WTC11 (cell line): ENCODE measurements around the gene LCE6A. TPM values are rescaled to one million over a fixed set of nuclear protein-coding genes. Genes with fewer than 3 reads are reported as not detected.

Source experiments
- ATAC-seq: fragments of 200-7000 bp; cut with Tn5 transposase; 2 replicates; pipeline ENCODE4 v1.10.0; 2021; ENCODE audit warnings: mild to moderate bottlenecking, moderate library complexity
- CTCF ChIA-PET: fragments of 300-600 bp; sonication (Branson Sonifier 250); formaldehyde crosslinking; loops from one replicate; lab custom pipeline; 2021; ENCODE audit warnings: antibody characterized with exemption; lab: Charles Lee
- POLR2A ChIA-PET: fragments of 350-600 bp; sonication (Branson Sonifier 250); formaldehyde crosslinking; loops from one replicate; lab custom pipeline; 2021; ENCODE audit warnings: antibody characterized with exemption; lab: Charles Lee
- DNase-seq: peaks from one replicate; pipeline ENCODE4 v3.0.0; 2021; ENCODE audit warnings: low spot score
- H3K27ac Mint-ChIP-seq: 2 replicates; pipeline ENCODE4 v1.8.0; 2021; ENCODE audit warnings: mixed read lengths
- H3K27me3 Mint-ChIP-seq: 2 replicates; pipeline ENCODE4 v1.8.0; 2021; ENCODE audit warnings: low read depth, mild to moderate bottlenecking, moderate library complexity, mixed read lengths
- H3K36me3 Mint-ChIP-seq: 2 replicates; pipeline ENCODE4 v1.8.0; 2021; ENCODE audit warnings: mixed read lengths
- H3K4me1 Mint-ChIP-seq: 2 replicates; pipeline ENCODE4 v1.8.0; 2022; ENCODE audit warnings: mixed read lengths
- H3K4me3 Mint-ChIP-seq: 2 replicates; pipeline ENCODE4 v1.8.0; 2021; ENCODE audit warnings: mild to moderate bottlenecking, moderate library complexity, mixed read lengths
- H3K9me3 Mint-ChIP-seq: 2 replicates; pipeline ENCODE4 v1.8.0; 2021; ENCODE audit warnings: mixed read lengths
- CREM ChIP-seq: sonication (generic); formaldehyde crosslinking; IDR thresholded peaks from 2 replicates; pipeline ENCODE4 v1.8.1; 2022; ENCODE audit warnings: mild to moderate bottlenecking, missing genetic modification reagents, moderate library complexity
- ELF4 ChIP-seq: sonication (generic); formaldehyde crosslinking; IDR thresholded peaks from 2 replicates; pipeline ENCODE4 v1.8.1; 2022; ENCODE audit warnings: low read depth, mild to moderate bottlenecking, moderate library complexity, missing genetic modification reagents
- FOXJ3 ChIP-seq: sonication (generic); formaldehyde crosslinking; IDR thresholded peaks from 2 replicates; pipeline ENCODE4 v1.9.0; 2021; ENCODE audit warnings: missing genetic modification reagents, mild to moderate bottlenecking, borderline replicate concordance
- FOXP1 ChIP-seq: sonication (generic); formaldehyde crosslinking; IDR thresholded peaks from 2 replicates; pipeline ENCODE4 v1.8.0; 2022; ENCODE audit warnings: missing genetic modification reagents, mild to moderate bottlenecking, moderate library complexity, borderline replicate concordance
- GRHL2 ChIP-seq: fragments of 250-450 bp; sonication (Bioruptor Pico); IDR thresholded peaks from 2 replicates; pipeline ENCODE4 v1.8.0; 2022; ENCODE audit warnings: mild to moderate bottlenecking, moderate library complexity; ENCODE audit not compliant: insufficient replicate concordance, severe bottlenecking
- HMGA2 ChIP-seq: fragments of 250-450 bp; sonication (Bioruptor Pico); IDR thresholded peaks from 2 replicates; pipeline ENCODE4 v1.4.0; 2021; ENCODE audit warnings: mild to moderate bottlenecking, moderate library complexity
- MYBL2 ChIP-seq: sonication (generic); formaldehyde crosslinking; IDR thresholded peaks from 2 replicates; pipeline ENCODE4 v1.8.1; 2023; ENCODE audit warnings: mild to moderate bottlenecking, moderate library complexity, missing genetic modification reagents
- SMAD4 ChIP-seq: sonication (generic); formaldehyde crosslinking; IDR thresholded peaks from 2 replicates; pipeline ENCODE4 v1.8.0; 2022; ENCODE audit warnings: mild to moderate bottlenecking, missing genetic modification reagents
- SOX15 ChIP-seq: fragments of 250-450 bp; sonication (Bioruptor Pico); IDR thresholded peaks from 2 replicates; pipeline ENCODE4 v1.9.0; 2021; ENCODE audit warnings: mild to moderate bottlenecking
- TEAD1 ChIP-seq: sonication (generic); formaldehyde crosslinking; IDR thresholded peaks from 2 replicates; pipeline ENCODE4 v1.8.0; 2022; ENCODE audit warnings: mild to moderate bottlenecking, missing genetic modification reagents
- ZNF121 ChIP-seq: sonication (generic); formaldehyde crosslinking; IDR thresholded peaks from 2 replicates; pipeline ENCODE4 v1.8.0; 2023; ENCODE audit warnings: missing genetic modification reagents
- ZNF263 ChIP-seq: sonication (generic); formaldehyde crosslinking; IDR thresholded peaks from 2 replicates; pipeline ENCODE4 v1.8.1; 2022; ENCODE audit warnings: low read depth, mild to moderate bottlenecking, moderate library complexity, missing genetic modification reagents
- ZNF317 ChIP-seq: sonication (generic); formaldehyde crosslinking; IDR thresholded peaks from 2 replicates; pipeline ENCODE4 v1.8.1; 2023; ENCODE audit warnings: low read depth, mild to moderate bottlenecking, moderate library complexity, missing genetic modification reagents, borderline replicate concordance
- ZNF416 ChIP-seq: fragments of 250-450 bp; sonication (Bioruptor Pico); IDR thresholded peaks from 2 replicates; pipeline ENCODE4 v1.9.0; 2021; ENCODE audit warnings: mild to moderate bottlenecking, inconsistent platforms
- ZNF423 ChIP-seq: fragments of 250-450 bp; sonication (Bioruptor Pico); IDR thresholded peaks from 2 replicates; pipeline ENCODE4 v2.1.2; 2022; ENCODE audit warnings: mild to moderate bottlenecking, moderate library complexity
- total RNA-seq: library from RNA; stranded (reverse); gene quantifications from 3 replicates; pipeline ENCODE4 v1.2.3, GENCODE V29; 2021
- TF ChIP-seq, protein P1 (sequence below): sonication (generic); formaldehyde crosslinking; IDR thresholded peaks from 2 replicates; pipeline ENCODE4 v1.8.1; 2023; ENCODE audit warnings: mild to moderate bottlenecking, moderate library complexity, missing genetic modification reagents
- TF ChIP-seq, protein P2 (sequence below): fragments of 250-450 bp; sonication (Bioruptor Pico); IDR thresholded peaks from 2 replicates; pipeline ENCODE4 v2.1.2; 2022; ENCODE audit warnings: mild to moderate bottlenecking, moderate library complexity
- TF ChIP-seq, protein P3 (sequence below): sonication (generic); formaldehyde crosslinking; IDR thresholded peaks from 2 replicates; pipeline ENCODE4 v1.8.1; 2023; ENCODE audit warnings: mild to moderate bottlenecking, missing genetic modification reagents
- TF ChIP-seq, protein P4 (sequence below): sonication (generic); formaldehyde crosslinking; IDR thresholded peaks from 2 replicates; pipeline ENCODE4 v1.8.1; 2023; ENCODE audit warnings: mild to moderate bottlenecking, missing genetic modification reagents, moderate library complexity
- TF ChIP-seq, protein P5 (sequence below): fragments of 250-450 bp; sonication (Bioruptor Pico); IDR thresholded peaks from 2 replicates; pipeline ENCODE4 v1.8.0; 2021; ENCODE audit warnings: mild to moderate bottlenecking

The LCE6A gene
- total RNA-seq, 1 experiment from 2014 or later, result not detected

DNA sequence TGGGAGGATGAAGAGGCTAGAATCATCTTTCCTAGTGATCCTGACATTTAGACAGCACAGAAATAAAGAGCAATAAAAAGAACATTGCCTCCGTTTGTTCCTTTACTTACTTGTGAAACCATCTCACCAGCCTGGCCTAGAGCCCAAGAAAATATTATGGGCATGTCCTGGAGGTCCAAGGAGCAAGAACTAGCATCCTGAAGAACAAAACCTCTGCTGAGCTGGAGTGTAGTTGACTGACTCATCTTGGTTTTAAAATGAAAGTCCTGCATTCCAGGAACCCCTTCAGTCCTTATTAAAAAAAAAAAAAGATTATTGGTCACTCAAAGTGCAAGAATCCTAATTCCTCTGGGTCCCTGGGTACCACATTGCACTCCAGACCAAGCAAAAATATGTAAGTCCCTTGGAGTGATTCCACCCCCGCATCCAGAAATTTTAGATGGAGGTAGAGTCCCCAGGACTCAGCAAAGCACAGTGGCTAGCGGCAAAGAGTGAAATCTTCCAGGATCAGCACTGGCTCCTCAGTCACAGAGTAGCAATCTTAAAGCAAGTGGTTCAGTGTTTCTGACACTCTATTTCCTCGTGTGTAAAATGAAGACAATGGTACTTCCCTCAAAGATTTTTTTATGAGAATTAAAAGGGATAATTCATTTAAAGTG is 42.4 kb downstream of the LCE6A start:
- Mint-ChIP-seq H3K27me3 (no peaks in the 10 kb centered on the region), H3K4me3 (no peak overlapping the region), H3K27ac (no peak overlapping the region), H3K9me3 (peaks cover 33% of the 10 kb centered on the region), H3K4me1 (no peaks in the 10 kb centered on the region)
- ATAC-seq (no peak), DNase-seq (no peak)
- POLR2A ChIA-PET, result no interaction called here
- CTCF ChIA-PET, result no interaction called here
- TF ChIP-seq FOXP1, result no peak
- no peak for TF ChIP-seq GRHL2 (CRISPR knock-in tag)
- no peak for TF ChIP-seq ZNF121
- TF ChIP-seq SMAD4, result no peak
- TF ChIP-seq, protein P1, sequence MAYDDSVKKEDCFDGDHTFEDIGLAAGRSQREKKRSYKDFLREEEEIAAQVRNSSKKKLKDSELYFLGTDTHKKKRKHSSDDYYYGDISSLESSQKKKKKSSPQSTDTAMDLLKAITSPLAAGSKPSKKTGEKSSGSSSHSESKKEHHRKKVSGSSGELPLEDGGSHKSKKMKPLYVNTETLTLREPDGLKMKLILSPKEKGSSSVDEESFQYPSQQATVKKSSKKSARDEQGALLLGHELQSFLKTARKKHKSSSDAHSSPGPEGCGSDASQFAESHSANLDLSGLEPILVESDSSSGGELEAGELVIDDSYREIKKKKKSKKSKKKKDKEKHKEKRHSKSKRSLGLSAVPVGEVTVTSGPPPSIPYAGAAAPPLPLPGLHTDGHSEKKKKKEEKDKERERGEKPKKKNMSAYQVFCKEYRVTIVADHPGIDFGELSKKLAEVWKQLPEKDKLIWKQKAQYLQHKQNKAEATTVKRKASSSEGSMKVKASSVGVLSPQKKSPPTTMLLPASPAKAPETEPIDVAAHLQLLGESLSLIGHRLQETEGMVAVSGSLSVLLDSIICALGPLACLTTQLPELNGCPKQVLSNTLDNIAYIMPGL (CRISPR knock-in tag), result no peak
- TF ChIP-seq ZNF263 (CRISPR knock-in tag), result no peak
- TF ChIP-seq, protein P2, sequence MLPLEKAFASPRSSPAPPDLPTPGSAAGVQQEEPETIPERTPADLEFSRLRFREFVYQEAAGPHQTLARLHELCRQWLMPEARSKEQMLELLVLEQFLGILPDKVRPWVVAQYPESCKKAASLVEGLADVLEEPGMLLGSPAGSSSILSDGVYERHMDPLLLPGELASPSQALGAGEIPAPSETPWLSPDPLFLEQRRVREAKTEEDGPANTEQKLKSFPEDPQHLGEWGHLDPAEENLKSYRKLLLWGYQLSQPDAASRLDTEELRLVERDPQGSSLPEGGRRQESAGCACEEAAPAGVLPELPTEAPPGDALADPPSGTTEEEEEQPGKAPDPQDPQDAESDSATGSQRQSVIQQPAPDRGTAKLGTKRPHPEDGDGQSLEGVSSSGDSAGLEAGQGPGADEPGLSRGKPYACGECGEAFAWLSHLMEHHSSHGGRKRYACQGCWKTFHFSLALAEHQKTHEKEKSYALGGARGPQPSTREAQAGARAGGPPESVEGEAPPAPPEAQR (CRISPR knock-in tag), result no peak
- no peak for TF ChIP-seq SOX15 (CRISPR knock-in tag)
- TF ChIP-seq HMGA2 (CRISPR knock-in tag), result no peak
- TF ChIP-seq, protein P3, sequence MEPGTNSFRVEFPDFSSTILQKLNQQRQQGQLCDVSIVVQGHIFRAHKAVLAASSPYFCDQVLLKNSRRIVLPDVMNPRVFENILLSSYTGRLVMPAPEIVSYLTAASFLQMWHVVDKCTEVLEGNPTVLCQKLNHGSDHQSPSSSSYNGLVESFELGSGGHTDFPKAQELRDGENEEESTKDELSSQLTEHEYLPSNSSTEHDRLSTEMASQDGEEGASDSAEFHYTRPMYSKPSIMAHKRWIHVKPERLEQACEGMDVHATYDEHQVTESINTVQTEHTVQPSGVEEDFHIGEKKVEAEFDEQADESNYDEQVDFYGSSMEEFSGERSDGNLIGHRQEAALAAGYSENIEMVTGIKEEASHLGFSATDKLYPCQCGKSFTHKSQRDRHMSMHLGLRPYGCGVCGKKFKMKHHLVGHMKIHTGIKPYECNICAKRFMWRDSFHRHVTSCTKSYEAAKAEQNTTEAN (CRISPR knock-in tag), result no peak
- no peak for TF ChIP-seq ELF4
- no peak for TF ChIP-seq CREM
- TF ChIP-seq ZNF423 (CRISPR knock-in tag), result no peak
- no peak for TF ChIP-seq ZNF317 (CRISPR knock-in tag)
- TF ChIP-seq, all 79 proteins: peak for 0
- peaks cover 3% of the 10 kb centered on the region; the same call in 1 of the 2 replicates for H3K36me3 Mint-ChIP-seq

DNA sequence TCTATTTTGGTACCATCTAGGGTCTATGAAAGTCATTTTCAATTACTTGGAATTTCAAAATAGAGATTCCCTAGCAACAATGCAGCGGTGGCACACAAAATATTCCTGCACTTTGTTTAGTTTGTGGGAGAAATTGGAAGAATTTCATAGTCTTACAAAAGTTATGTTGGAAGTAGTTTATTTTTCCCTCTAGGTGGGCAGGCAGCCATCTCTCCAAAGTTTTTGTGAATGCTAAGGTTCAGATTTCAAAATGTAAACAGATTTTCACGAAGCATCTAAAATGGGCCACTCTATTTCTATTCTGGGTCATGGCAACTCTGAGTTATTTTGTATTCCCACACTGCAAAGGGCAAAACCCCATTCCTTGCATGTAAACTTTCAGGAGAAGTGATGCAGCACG is 43.4 kb downstream of the LCE6A start:
- POLR2A ChIA-PET, result no interaction called here
- Mint-ChIP-seq H3K27ac (no peak overlapping the region), H3K4me1 (no peaks in the 10 kb centered on the region), H3K27me3 (no peaks in the 10 kb centered on the region), H3K36me3 (peaks cover 3% of the 10 kb centered on the region; the same call in 1 of the 2 replicates), H3K4me3 (no peak overlapping the region), H3K9me3 (peaks cover 30% of the 10 kb centered on the region)
- TF ChIP-seq, protein P4, sequence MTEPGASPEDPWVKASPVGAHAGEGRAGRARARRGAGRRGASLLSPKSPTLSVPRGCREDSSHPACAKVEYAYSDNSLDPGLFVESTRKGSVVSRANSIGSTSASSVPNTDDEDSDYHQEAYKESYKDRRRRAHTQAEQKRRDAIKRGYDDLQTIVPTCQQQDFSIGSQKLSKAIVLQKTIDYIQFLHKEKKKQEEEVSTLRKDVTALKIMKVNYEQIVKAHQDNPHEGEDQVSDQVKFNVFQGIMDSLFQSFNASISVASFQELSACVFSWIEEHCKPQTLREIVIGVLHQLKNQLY (CRISPR knock-in tag), result no peak
- TF ChIP-seq FOXJ3 (CRISPR knock-in tag), result no peak
- TF ChIP-seq TEAD1 (CRISPR knock-in tag), result no peak
- TF ChIP-seq MYBL2 (CRISPR knock-in tag), result no peak
- TF ChIP-seq, protein P5, sequence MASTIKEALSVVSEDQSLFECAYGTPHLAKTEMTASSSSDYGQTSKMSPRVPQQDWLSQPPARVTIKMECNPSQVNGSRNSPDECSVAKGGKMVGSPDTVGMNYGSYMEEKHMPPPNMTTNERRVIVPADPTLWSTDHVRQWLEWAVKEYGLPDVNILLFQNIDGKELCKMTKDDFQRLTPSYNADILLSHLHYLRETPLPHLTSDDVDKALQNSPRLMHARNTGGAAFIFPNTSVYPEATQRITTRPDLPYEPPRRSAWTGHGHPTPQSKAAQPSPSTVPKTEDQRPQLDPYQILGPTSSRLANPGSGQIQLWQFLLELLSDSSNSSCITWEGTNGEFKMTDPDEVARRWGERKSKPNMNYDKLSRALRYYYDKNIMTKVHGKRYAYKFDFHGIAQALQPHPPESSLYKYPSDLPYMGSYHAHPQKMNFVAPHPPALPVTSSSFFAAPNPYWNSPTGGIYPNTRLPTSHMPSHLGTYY (CRISPR knock-in tag), result no peak
- TF ChIP-seq ZNF416 (CRISPR knock-in tag), result no peak
- DNase-seq (no peak), ATAC-seq (no peak)
- CTCF ChIA-PET, result interaction anchor here (2.3 to 2.4 kb wide), 2 partner anchors 8 to 15 kb away, joined by 8 read pairs; partner anchors contain the start of gene SMCP
